ENCODE data around the gene ZNF532. TPM values are rescaled to one million over a fixed set of nuclear protein-coding genes. Genes with fewer than 3 reads are reported as not detected.

ZNF532 gene
- total and polyA plus RNA-seq, 5 donors = 21.1 to 87.9 (median 72.4) TPM

- peaks cover 18% of the 10 kb centered on the region for H3K4me1 ChIP-seq (ENCODE audit: control insufficient read depth, insufficient read depth, low read length)
These were observed 2.8 kb upstream of the ZNF532 start for GRCh38 chr18:58861861-58862301.

GRCh38 chr18:58862356-58862755, 2.3 kb upstream of the ZNF532 start:
- Histone ChIP-seq H3K4me3 (ENCODE audit: low read length) (peak overlapping the region; percentile 73), H3K4me1 (ENCODE audit: control insufficient read depth, insufficient read depth, low read length) (peaks cover 20% of the 10 kb centered on the region), H3K9me3 (ENCODE audit: control insufficient read depth, low read length) (no peaks in the 10 kb centered on the region), H3K27me3 (ENCODE audit: control insufficient read depth, insufficient read depth) (no peaks in the 10 kb centered on the region), H3K27ac (ENCODE audit: low read length) (peak overlapping the region; percentile 79)
- WGBS = 72% methylated on average over 10 of the region's 10 CpGs
- ATAC-seq = no peak
- intact Hi-C loops (cut with DNase I) = loop anchor here in 2 of 4 donors (10.0 kb wide), 3 partner anchors 78 to 192 kb away; no protein-coding TSS in a partner anchor
- DNase-seq = no peak

More at GRCh38 chr18:58861861-58862301, 2.8 kb upstream of the ZNF532 start:
- intact Hi-C loops (cut with DNase I) = loop anchor here in 2 of 4 donors (10.0 kb wide), 3 partner anchors 77 to 193 kb away; no protein-coding TSS in a partner anchor
- Histone ChIP-seq H3K27ac (ENCODE audit: low read length) (no peak overlapping the region), H3K9me3 (ENCODE audit: control insufficient read depth, low read length) (no peaks in the 10 kb centered on the region), H3K4me3 (ENCODE audit: low read length) (no peak overlapping the region), H3K27me3 (ENCODE audit: control insufficient read depth, insufficient read depth) (no peaks in the 10 kb centered on the region)
- DNase-seq (no peak), ATAC-seq (no peak)
- WGBS = 69% methylated on average over 5 of the region's 5 CpGs

GRCh38 chr18:58862851-58863538, 1.7 kb upstream of the ZNF532 start:
- intact Hi-C loops (cut with DNase I) = loop anchor here in 2 of 4 donors (10.0 kb wide), 3 partner anchors 78 to 192 kb away; no protein-coding TSS in a partner anchor
- Histone ChIP-seq H3K9me3 (ENCODE audit: control insufficient read depth, low read length) (no peaks in the 10 kb centered on the region), H3K27me3 (ENCODE audit: control insufficient read depth, insufficient read depth) (no peaks in the 10 kb centered on the region), H3K4me1 (ENCODE audit: control insufficient read depth, insufficient read depth, low read length) (peaks cover 20% of the 10 kb centered on the region), H3K4me3 (ENCODE audit: low read length) (peak overlapping the region; percentile 73), H3K27ac (ENCODE audit: low read length) (peak overlapping the region; percentile 97)
- WGBS = 2% methylated on average over 57 of the region's 66 CpGs
- DNase-seq (peak; percentile 31 to 79 (median 74)), ATAC-seq (no peak)

GRCh38 chr18:58863539-58864145, 1.0 kb upstream of the ZNF532 start:
- H3K4me1 ChIP-seq (ENCODE audit: control insufficient read depth, insufficient read depth, low read length) = peaks cover 20% of the 10 kb centered on the region
- under 1% methylated on average over 71 of the region's 72 CpGs for WGBS
- no peaks in the 10 kb centered on the region for H3K27me3 ChIP-seq (ENCODE audit: control insufficient read depth, insufficient read depth)
- no peaks in the 10 kb centered on the region for H3K9me3 ChIP-seq (ENCODE audit: control insufficient read depth, low read length)
- peak overlapping the region; percentile 73 for H3K4me3 ChIP-seq (ENCODE audit: low read length)
- ATAC-seq (peak; percentile 64 to 66), DNase-seq (peak; percentile 68 to 89 (median 86))
- peak overlapping the region; percentile 97 for H3K27ac ChIP-seq (ENCODE audit: low read length)
- intact Hi-C loops (cut with DNase I) = loop anchor here in 2 of 4 donors (10.0 kb wide), 3 partner anchors 79 to 191 kb away; no protein-coding TSS in a partner anchor

GRCh38 chr18:58865033-58865590, 435 bp downstream of the ZNF532 start:
- no peaks in the 10 kb centered on the region for H3K27me3 ChIP-seq (ENCODE audit: control insufficient read depth, insufficient read depth)
- intact Hi-C loops (cut with DNase I) = loop anchor here in 2 of 4 donors (10.0 kb wide), 3 partner anchors 80 to 190 kb away; no protein-coding TSS in a partner anchor
- no peaks in the 10 kb centered on the region for H3K9me3 ChIP-seq (ENCODE audit: control insufficient read depth, low read length)
- H3K27ac ChIP-seq (ENCODE audit: low read length) = peak overlapping the region; percentile 89
- WGBS = 30% methylated on average over 4 of the region's 4 CpGs
- H3K4me3 ChIP-seq (ENCODE audit: low read length) = peak overlapping the region; percentile 73
- ATAC-seq (no peak), DNase-seq (no peak)
- H3K4me1 ChIP-seq (ENCODE audit: control insufficient read depth, insufficient read depth, low read length) = peaks cover 16% of the 10 kb centered on the region

- no peak for ATAC-seq
- 59% methylated on average over 8 of the region's 8 CpGs for WGBS
- intact Hi-C loops (cut with DNase I) = loop anchor here in 2 of 4 donors (10.0 kb wide), 3 partner anchors 81 to 189 kb away; no protein-coding TSS in a partner anchor
- H3K27me3 ChIP-seq (ENCODE audit: control insufficient read depth, insufficient read depth) = no peaks in the 10 kb centered on the region
- H3K27ac ChIP-seq (ENCODE audit: low read length) = peak overlapping the region; percentile 80
- H3K4me3 ChIP-seq (ENCODE audit: low read length) = no peak overlapping the region
- H3K4me1 ChIP-seq (ENCODE audit: control insufficient read depth, insufficient read depth, low read length) = peaks cover 21% of the 10 kb centered on the region
- H3K9me3 ChIP-seq (ENCODE audit: control insufficient read depth, low read length) = no peaks in the 10 kb centered on the region
- DNase-seq = no peak
These were observed 1.0 kb downstream of the ZNF532 start for GRCh38 chr18:58865701-58866065.

- WGBS = 39% methylated on average over 9 of the region's 9 CpGs
- ATAC-seq (no peak), DNase-seq (no peak)
- peak overlapping the region; percentile 37 for H3K4me3 ChIP-seq (ENCODE audit: low read length)
- H3K27me3 ChIP-seq (ENCODE audit: control insufficient read depth, insufficient read depth) = no peaks in the 10 kb centered on the region
- intact Hi-C loops (cut with DNase I) = loop anchor here in 2 of 4 donors (10.0 kb wide), 3 partner anchors 81 to 189 kb away; no protein-coding TSS in a partner anchor
- H3K4me1 ChIP-seq (ENCODE audit: control insufficient read depth, insufficient read depth, low read length) = peaks cover 26% of the 10 kb centered on the region
- H3K27ac ChIP-seq (ENCODE audit: low read length) = peak overlapping the region; percentile 80
- H3K9me3 ChIP-seq (ENCODE audit: control insufficient read depth, low read length) = no peaks in the 10 kb centered on the region
These were observed 1.5 kb downstream of the ZNF532 start for GRCh38 chr18:58866066-58866772.

GRCh38 chr18:58866773-58867150, 2.1 kb downstream of the ZNF532 start:
- Histone ChIP-seq H3K9me3 (ENCODE audit: control insufficient read depth, low read length) (no peaks in the 10 kb centered on the region), H3K27me3 (ENCODE audit: control insufficient read depth, insufficient read depth) (no peaks in the 10 kb centered on the region), H3K4me1 (ENCODE audit: control insufficient read depth, insufficient read depth, low read length) (peaks cover 30% of the 10 kb centered on the region), H3K27ac (ENCODE audit: low read length) (no peak overlapping the region), H3K4me3 (ENCODE audit: low read length) (peak overlapping the region; percentile 37)
- ATAC-seq (no peak), DNase-seq (peak in 1 of 3 donors; percentile 30)
- intact Hi-C loops (cut with DNase I) = loop anchor here in 2 of 4 donors (10.0 kb wide), 3 partner anchors 82 to 188 kb away; no protein-coding TSS in a partner anchor
- WGBS = 34% methylated on average over 6 of the region's 6 CpGs

- WGBS = 44% methylated on average over 10 of the region's 10 CpGs
- peak in 2 of 3 donors; percentile 27 to 58 for DNase-seq
- Histone ChIP-seq H3K4me1 (ENCODE audit: control insufficient read depth, insufficient read depth, low read length) (peaks cover 29% of the 10 kb centered on the region), H3K9me3 (ENCODE audit: control insufficient read depth, low read length) (no peaks in the 10 kb centered on the region), H3K4me3 (ENCODE audit: low read length) (no peak overlapping the region), H3K27ac (ENCODE audit: low read length) (peak overlapping the region; percentile 24), H3K27me3 (ENCODE audit: control insufficient read depth, insufficient read depth) (no peaks in the 10 kb centered on the region)
- peak in 1 of 2 donors; percentile 10 for ATAC-seq
- intact Hi-C loops (cut with DNase I) = loop anchor here in 2 of 4 donors (10.0 kb wide), 3 partner anchors 83 to 187 kb away; no protein-coding TSS in a partner anchor
These were observed 2.7 kb downstream of the ZNF532 start for GRCh38 chr18:58867281-58867961.

GRCh38 chr18:58868440-58868839, 3.8 kb downstream of the ZNF532 start:
- Histone ChIP-seq H3K27me3 (ENCODE audit: control insufficient read depth, insufficient read depth) (no peaks in the 10 kb centered on the region), H3K4me3 (ENCODE audit: low read length) (no peak overlapping the region), H3K9me3 (ENCODE audit: control insufficient read depth, low read length) (no peaks in the 10 kb centered on the region), H3K4me1 (ENCODE audit: control insufficient read depth, insufficient read depth, low read length) (peaks cover 28% of the 10 kb centered on the region), H3K27ac (ENCODE audit: low read length) (no peak overlapping the region)
- ATAC-seq (no peak), DNase-seq (no peak)
- intact Hi-C loops (cut with DNase I) = loop anchor here in 2 of 4 donors (10.0 kb wide), 3 partner anchors 84 to 186 kb away; no protein-coding TSS in a partner anchor
- WGBS = 82% methylated on average over 6 of the region's 6 CpGs
